Spleen (tissue), 11 donors: ENCODE results near the gene JAG1. TPM values are rescaled to one million over a fixed set of nuclear protein-coding genes. Genes with fewer than 3 reads are reported as not detected.
A peak's percentile ranks its signal among the peaks of the same experiment; 100 is the strongest.

Source experiments
- DNase-seq: peaks from one replicate; pipeline ENCODE4 v3.0.0-alpha.2; 2020
- H3K27ac ChIP-seq, 8 donors: fragments of 200-600 bp; sonication (generic) in 7 of 8; 1 replicate in 4 of 8; 2 replicates in 4 of 8; pipeline versions ENCODE4 v1.5.0 to v1.8.0; 2016 to 2021; ENCODE audit warnings: inconsistent platforms in 4 of 8, mild to moderate bottlenecking in 4 of 8, moderate library complexity in 1 of 8
- H3K27me3 ChIP-seq, 7 donors: fragments of 200-600 bp; sonication (generic) in 6 of 7; replicated peaks in 1 of 7; 1 replicate in 4 of 7; 2 replicates in 3 of 7; pipeline versions ENCODE4 v1.5.0 to v1.8.0; 2016 to 2021; ENCODE audit warnings: inconsistent platforms in 3 of 7, mild to moderate bottlenecking in 1 of 7
- H3K36me3 ChIP-seq, 6 donors: fragments of 200-600 bp; sonication (generic) in 5 of 6; 1 replicate in 4 of 6; 2 replicates in 2 of 6; pipeline versions ENCODE4 v1.5.0 to v1.8.0; 2016 to 2021; ENCODE audit warnings: inconsistent platforms in 2 of 6
- H3K4me1 ChIP-seq, 6 donors: fragments of 200-600 bp; sonication (generic) in 5 of 6; 1 replicate in 3 of 6; 2 replicates in 3 of 6; pipeline versions ENCODE4 v1.5.0 to v1.8.0; 2016 to 2021; ENCODE audit warnings: inconsistent platforms in 3 of 6
- H3K4me3 ChIP-seq, 8 donors: fragments of 200-600 bp; sonication (generic) in 7 of 8; 1 replicate in 4 of 8; 2 replicates in 4 of 8; pipeline versions ENCODE4 v1.5.0 to v1.8.0; 2016 to 2021; ENCODE audit warnings: inconsistent platforms in 4 of 8, mild to moderate bottlenecking in 4 of 8, moderate library complexity in 2 of 8
- H3K9me3 ChIP-seq, 8 donors: fragments of 200-600 bp; sonication (generic) in 7 of 8; 1 replicate in 4 of 8; 2 replicates in 4 of 8; pipeline versions ENCODE4 v1.5.0 to v1.8.0; 2016 to 2021; ENCODE audit warnings: inconsistent platforms in 4 of 8
- CTCF ChIP-seq, 11 experiments: fragments of 200-600 bp in 7 of 11; fragments of 450-650 bp in 4 of 11; sonication (generic) in 4 of 11; IDR thresholded peaks in 8 of 11; conservative IDR thresholded peaks in 3 of 11; 1 replicate in 7 of 11; 2 replicates in 4 of 11; pipeline versions ENCODE4 v1.4.0 to v1.8.0; 2016 to 2021; ENCODE audit warnings: antibody characterized with exemption in 11 of 11, inconsistent platforms in 4 of 11, mild to moderate bottlenecking in 1 of 11
- POLR2A ChIP-seq, 3 donors: fragments of 450-650 bp; IDR thresholded peaks; one replicate each; pipeline ENCODE4 v1.5.1; 2017; ENCODE audit warnings: antibody characterized with exemption in 3 of 3, mild to moderate bottlenecking in 1 of 3
- POLR2AphosphoS5 ChIP-seq, 3 donors: sonication (generic); formaldehyde crosslinking; IDR thresholded peaks; one replicate each; pipeline ENCODE4 v1.5.1; 2017; ENCODE audit warnings: antibody characterized with exemption in 3 of 3
- whole genome bisulfite sequencing, 5 donors: extraction: QIAGEN DNeasy Blood & Tissue Kit in 3 of 5; methylation state at CpG; one replicate each; pipeline versions ENCODE4 v1.1.5 to v1.1.7; 2013 to 2018; 5-methylcytosine and 5-hydroxymethylcytosine counted together
- intact Hi-C: fragments of 100-400 bp; cut with DNase I; formaldehyde crosslinking; loops from one replicate; pipeline ENCODE4 v1.15.0; 2023; ENCODE audit warnings: low total_unique reads
- polyA plus RNA-seq, 3 donors: library from polyadenylated mRNA; stranded (reverse); fragments of 200-250 nt; gene quantifications; one replicate each; pipeline ENCODE4 v1.2.1, GENCODE V29; 2013
- total RNA-seq, 7 donors: library from RNA; depleted of rRNA in 3 of 7; stranded (reverse); fragments of >200 nt in 3 of 7; fragmentation: NEBNext Ultra II Directional in 4 of 7; extraction: Animal tissue kit (Norgen Biotek cat#: 25700) in 4 of 7; gene quantifications; one replicate each; pipeline versions ENCODE4 v1.1.0 to v1.2.1, GENCODE V29; 2016 to 2021
- donor health status: healthy with polysubstance abuse.
- donor health status: DM: no; HTN: no; CAD: no; lungs with moderate emphysema.
- donor health status: DM: no; HTN: no; CAD: no.
- donor health status: Bipolar disorder and iron deficiency.
- donor health status: healthy.
- donor health status: DM: no; HTN: no; CAD: no.
- donor health status: DM: yes; HTN: yes; CAD: no.

The JAG1 gene
- total and polyA plus RNA-seq, 10 donors = 5.6 to 85.3 (median 50.1) TPM

DNA sequence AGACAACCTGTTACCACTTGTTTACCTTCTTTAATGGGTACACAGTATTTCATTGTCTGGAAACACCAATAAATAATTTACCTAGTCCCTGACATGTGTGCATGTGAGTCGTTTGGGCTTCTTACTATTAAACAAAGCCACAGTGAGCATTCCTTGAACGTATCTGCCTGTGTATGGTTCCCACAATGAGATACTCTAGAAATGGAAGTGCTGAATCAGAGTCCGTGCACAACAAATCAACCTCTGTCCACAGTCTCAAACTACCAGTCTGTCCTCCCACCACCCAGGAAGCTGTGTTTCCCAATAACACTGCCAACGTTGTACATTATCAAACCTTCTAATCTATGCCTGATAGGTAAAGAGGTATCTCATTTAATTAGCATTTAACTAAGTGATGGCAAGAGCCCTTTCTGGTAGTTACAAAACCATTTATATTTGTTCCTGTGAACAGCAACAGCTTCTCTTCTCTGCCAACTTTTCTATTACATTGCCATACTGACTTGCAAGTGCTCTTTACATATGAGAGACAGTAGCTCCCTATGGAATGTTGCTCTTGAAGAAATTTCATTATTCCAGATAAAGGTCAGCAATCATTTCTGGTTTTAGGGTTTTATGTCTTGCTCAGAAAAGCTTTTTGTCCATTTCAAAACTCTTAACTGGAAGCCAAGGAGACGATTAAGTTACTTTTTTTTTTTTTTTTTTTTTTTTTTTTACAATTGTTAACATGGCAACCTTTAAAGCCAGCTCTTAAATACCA lies 14.7 kb downstream of the JAG1 start:
- WGBS, 5 donors = 44 to 74% (median 60%) methylated on average over 5 of the region's 5 CpGs
- H3K4me1 ChIP-seq = peaks cover 0 to 78% (median 28%) of the 10 kb centered on the region in 6 donors
- intact Hi-C loops = no loop called here
- H3K27me3 ChIP-seq = peaks cover 0 to 18% (median 0%) of the 10 kb centered on the region in 7 donors
- DNase-seq = no peak
- no peak overlapping the region for H3K27ac ChIP-seq
- H3K9me3 ChIP-seq = no peaks in the 10 kb centered on the region
- H3K36me3 ChIP-seq = peaks cover 0 to 94% (median 17%) of the 10 kb centered on the region in 6 donors
- H3K4me3 ChIP-seq = no peak overlapping the region
- TF ChIP-seq CTCF (IDR thresholded peaks at IDR 0.05 in 8 of 11, conservative IDR thresholded peaks at IDR 0.05 in 3 of 11) (no peak), POLR2A (IDR thresholded peaks at IDR 0.05) (no peak), POLR2AphosphoS5 (IDR thresholded peaks at IDR 0.05) (no peak)

- no peaks in the 10 kb centered on the region for H3K9me3 ChIP-seq
- peak overlapping the region in 1 of 8 donors; percentile 28 for H3K27ac ChIP-seq
- H3K4me1 ChIP-seq = peaks cover 0 to 75% (median 25%) of the 10 kb centered on the region in 6 donors
- intact Hi-C loops = no loop called here
- TF ChIP-seq CTCF (IDR thresholded peaks at IDR 0.05 in 8 of 11, conservative IDR thresholded peaks at IDR 0.05 in 3 of 11) (no peak), POLR2AphosphoS5 (IDR thresholded peaks at IDR 0.05) (no peak), POLR2A (IDR thresholded peaks at IDR 0.05) (no peak)
- 84 to 90% (median 88%) methylated on average over 13 of the region's 13 CpGs for WGBS, 5 donors
- no peak overlapping the region for H3K4me3 ChIP-seq
- peaks cover 0 to 18% (median 0%) of the 10 kb centered on the region in 7 donors for H3K27me3 ChIP-seq
- DNase-seq = no peak
- peaks cover 0 to 92% (median 17%) of the 10 kb centered on the region in 6 donors for H3K36me3 ChIP-seq
Observed at GRCh38 chr20:10658051-10658823, 15.6 kb downstream of the JAG1 start.

- H3K9me3 ChIP-seq = no peaks in the 10 kb centered on the region
- peak overlapping the region in 1 of 8 donors; percentile 28 for H3K27ac ChIP-seq
- peaks cover 0 to 75% (median 26%) of the 10 kb centered on the region in 6 donors for H3K4me1 ChIP-seq
- intact Hi-C loops = no loop called here
- WGBS, 5 donors = 73 to 90% (median 81%) methylated on average over 1 of the region's 1 CpG
- TF ChIP-seq POLR2A (IDR thresholded peaks at IDR 0.05) (no peak), CTCF (IDR thresholded peaks at IDR 0.05 in 8 of 11, conservative IDR thresholded peaks at IDR 0.05 in 3 of 11) (no peak), POLR2AphosphoS5 (IDR thresholded peaks at IDR 0.05) (no peak)
- H3K27me3 ChIP-seq = peaks cover 0 to 18% (median 0%) of the 10 kb centered on the region in 7 donors
- H3K4me3 ChIP-seq = no peak overlapping the region
- DNase-seq = no peak
- H3K36me3 ChIP-seq = peaks cover 0 to 92% (median 17%) of the 10 kb centered on the region in 6 donors
Observed at GRCh38 chr20:10657453-10657852, 16.3 kb downstream of the JAG1 start.
